Measurements from ENCODE around the gene BABAM1.
A peak's percentile ranks its signal among the peaks of the same experiment; 100 is the strongest.

BABAM1 gene

GRCh38 chr19:17266975-17267788, at the start of gene BABAM1:
BABAM1 (plus strand) TSS chr19:17267443; CDS start chr19:17268807, 1,364 bp downstream.
- DNase-seq (ENCODE audit: low read depth in 2 of 2): peak; percentile 79 to 80

- DNase-seq (ENCODE audit: low read depth in 2 of 2): no peak
Observed at GRCh38 chr19:17219286-17219685, 48.0 kb upstream of the BABAM1 start.

- no peak for DNase-seq (ENCODE audit: low read depth in 2 of 2)
Observed at GRCh38 chr19:17220207-17220758, 47.0 kb upstream of the BABAM1 start.

GRCh38 chr19:17225053-17225452, 42.2 kb upstream of the BABAM1 start:
- no peak for DNase-seq (ENCODE audit: low read depth in 2 of 2)

- DNase-seq (ENCODE audit: low read depth in 2 of 2): peak; percentile 90 to 95
Observed at GRCh38 chr19:17226002-17226933, 41.0 kb upstream of the BABAM1 start, which contains the start of gene OCEL1. OCEL1 (plus strand) TSS chr19:17226226; CDS start chr19:17226248, 22 bp downstream.

- no peak for DNase-seq (ENCODE audit: low read depth in 2 of 2)
Observed at GRCh38 chr19:17227798-17228367, 39.4 kb upstream of the BABAM1 start.

GRCh38 chr19:17229890-17230289, 37.4 kb upstream of the BABAM1 start:
- DNase-seq (ENCODE audit: low read depth in 2 of 2): no peak

- DNase-seq (ENCODE audit: low read depth in 2 of 2): no peak
Observed at GRCh38 chr19:17232258-17232657, 35.0 kb upstream of the BABAM1 start.

- DNase-seq (ENCODE audit: low read depth in 2 of 2): no peak
Observed at GRCh38 chr19:17234911-17235299, 32.3 kb upstream of the BABAM1 start.

GRCh38 chr19:17235300-17235970, 31.8 kb upstream of the BABAM1 start:
- DNase-seq (ENCODE audit: low read depth in 2 of 2): peak; percentile 52 to 56

GRCh38 chr19:17235971-17236777, 31.1 kb upstream of the BABAM1 start:
- DNase-seq (ENCODE audit: low read depth in 2 of 2): no peak

- no peak for DNase-seq (ENCODE audit: low read depth in 2 of 2)
Observed at GRCh38 chr19:17236811-17237543, 30.3 kb upstream of the BABAM1 start.

- no peak for DNase-seq (ENCODE audit: low read depth in 2 of 2)
Observed at GRCh38 chr19:17237747-17238706, 29.2 kb upstream of the BABAM1 start.

GRCh38 chr19:17240062-17240752, 27.0 kb upstream of the BABAM1 start:
- no peak for DNase-seq (ENCODE audit: low read depth in 2 of 2)

GRCh38 chr19:17240826-17241399, 26.3 kb upstream of the BABAM1 start:
- DNase-seq (ENCODE audit: low read depth in 2 of 2): no peak

GRCh38 chr19:17242431-17243208, 24.6 kb upstream of the BABAM1 start:
- DNase-seq (ENCODE audit: low read depth in 2 of 2): no peak
